HK-2 (cell line): ENCODE measurements around the gene KCNC1.

Source experiments
- DNase-seq: peaks from one replicate; pipeline ENCODE4 v3.0.0-alpha.2; 2018; ENCODE audit not compliant: unreplicated experiment

KCNC1 gene

DNA sequence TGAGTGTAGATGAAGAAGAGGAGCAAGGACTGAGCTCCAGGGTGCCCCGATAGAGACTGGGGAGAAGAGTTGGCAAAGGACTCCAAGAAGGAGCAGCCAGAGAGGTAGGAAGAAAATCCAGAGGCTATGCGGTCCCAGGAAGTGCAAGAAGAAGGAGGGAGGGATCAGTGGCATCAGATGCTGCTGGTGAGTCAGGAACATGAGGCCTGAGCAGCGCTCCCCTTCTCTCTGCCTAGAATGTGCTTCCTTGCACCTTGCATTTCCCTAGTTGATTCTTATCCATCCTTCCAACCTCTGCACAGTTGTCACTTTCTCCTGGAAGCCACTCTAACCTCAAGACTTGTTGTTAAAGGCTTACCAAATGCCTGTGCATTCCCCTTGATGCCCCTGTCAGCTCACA lies 21.3 kb downstream of the KCNC1 start:
- DNase-seq: no peak

DNA sequence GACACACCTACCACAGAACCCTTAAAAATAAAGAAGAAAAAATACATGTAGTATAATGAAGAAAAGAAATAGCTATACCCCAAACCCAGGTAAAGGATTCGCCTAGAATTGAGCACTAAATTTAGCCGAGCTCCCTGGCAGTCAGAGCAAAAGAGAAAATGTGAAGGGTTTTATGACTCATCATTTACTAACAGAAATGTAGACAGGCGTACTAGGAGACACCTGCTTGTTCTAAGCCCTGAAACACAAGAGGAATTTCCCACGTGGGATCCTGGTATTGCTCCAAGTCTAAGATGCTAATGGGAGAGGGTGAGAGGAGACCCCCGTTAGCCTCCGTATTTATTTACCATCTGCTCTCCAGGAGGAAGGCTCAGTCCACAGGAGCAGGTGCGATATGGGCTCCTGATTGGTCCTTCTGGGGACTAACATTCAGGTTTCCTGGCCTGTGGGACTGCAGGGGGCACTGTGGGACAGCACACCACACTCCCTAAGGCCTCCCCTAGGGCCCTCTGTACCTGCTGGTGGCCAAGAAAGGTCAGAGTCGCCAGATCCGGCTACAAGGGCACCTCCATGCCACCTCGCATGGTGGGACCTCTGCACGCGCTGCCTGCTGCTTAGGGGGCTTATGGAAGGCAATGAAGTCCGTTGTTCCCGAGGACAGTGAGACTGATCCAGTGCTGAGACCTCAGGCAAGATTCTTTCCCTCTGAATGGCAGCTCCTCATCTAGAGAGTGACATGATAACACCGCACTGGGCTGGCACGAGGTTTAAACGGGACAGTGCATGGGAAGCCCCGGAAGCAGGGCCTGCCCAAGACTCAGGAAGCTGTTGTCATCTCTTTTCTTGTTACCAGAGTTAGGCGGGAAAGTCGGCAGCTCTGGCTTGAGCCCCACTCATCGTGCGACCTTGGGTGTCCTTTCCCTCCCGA lies 25.8 kb downstream of the KCNC1 start:
- DNase-seq: peak; percentile 21

GRCh38 chr11:17762309-17762974 lies 27.9 kb downstream of the KCNC1 start:
- DNase-seq: no peak

DNA sequence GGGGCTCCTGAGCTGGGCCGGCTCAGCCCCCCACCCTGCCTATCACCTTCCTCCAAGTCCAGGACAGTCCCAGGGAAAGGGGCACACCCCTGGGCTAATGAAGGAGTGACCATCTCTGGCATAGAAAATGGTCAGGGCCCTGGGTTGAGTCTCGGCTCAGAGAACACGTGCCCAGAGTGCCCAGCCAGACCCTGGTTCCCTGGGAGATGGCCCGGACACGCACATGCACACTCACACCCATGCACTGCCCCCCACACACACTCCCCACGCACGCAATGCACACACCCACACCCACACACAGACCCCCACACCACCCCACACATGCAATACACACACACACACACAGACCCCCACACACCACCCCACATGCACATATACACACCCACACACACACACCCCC lies 28.7 kb downstream of the KCNC1 start:
- no peak for DNase-seq

DNA sequence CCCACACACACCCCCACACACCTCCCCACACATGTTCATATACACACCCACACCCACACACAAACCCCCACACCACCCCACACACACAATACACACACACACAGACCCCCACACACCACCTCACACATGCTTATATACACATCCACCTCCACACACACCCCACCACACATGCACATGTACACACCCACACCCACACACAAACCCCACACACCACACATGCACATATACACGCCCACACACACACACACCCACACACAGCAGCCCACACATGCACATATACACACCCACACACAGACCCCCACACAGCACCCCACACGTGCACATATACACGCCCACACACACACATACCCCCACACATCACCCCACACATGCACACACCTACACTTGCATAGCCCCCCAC lies 29.1 kb downstream of the KCNC1 start:
- DNase-seq: no peak

GRCh38 chr11:17764446-17765218 lies 30.1 kb downstream of the KCNC1 start:
- no peak for DNase-seq

- DNase-seq: no peak
Observed at GRCh38 chr11:17765356-17766072, 30.9 kb downstream of the KCNC1 start.

DNA sequence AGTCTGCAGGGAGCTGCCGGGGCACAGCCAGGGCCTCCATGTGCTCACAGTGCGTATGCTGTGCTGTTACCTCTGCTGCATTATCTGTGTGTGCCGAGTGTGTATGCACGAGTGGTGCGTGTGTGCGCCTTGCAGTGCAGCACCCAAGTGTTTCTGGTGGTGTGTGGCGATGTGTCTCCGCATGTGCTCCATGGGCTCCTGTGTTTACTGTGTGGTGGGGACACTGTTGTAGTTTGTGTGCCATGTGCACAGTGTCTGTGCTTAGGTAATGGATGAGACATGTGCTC lies 31.4 kb downstream of the KCNC1 start:
- no peak for DNase-seq

DNA sequence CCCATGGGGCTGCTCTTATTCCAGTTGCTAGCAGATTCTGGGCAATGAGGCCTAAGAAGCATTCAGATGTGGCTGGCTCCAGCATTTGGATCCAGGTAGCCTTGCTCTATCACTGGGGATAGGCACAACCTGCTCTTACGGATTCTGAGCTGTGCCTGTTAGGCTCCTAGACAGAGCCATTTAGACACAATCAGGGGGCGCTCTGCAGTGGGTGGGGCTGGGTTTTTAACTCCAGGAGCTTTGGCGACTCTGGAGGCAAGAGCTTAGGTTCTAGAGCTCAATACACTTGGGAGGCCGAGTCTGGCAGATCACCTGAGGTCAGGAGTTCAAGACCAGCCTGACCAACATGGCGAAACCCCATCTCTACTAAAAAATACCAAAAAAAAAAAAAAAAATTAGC lies 32.0 kb downstream of the KCNC1 start:
- DNase-seq: no peak

- DNase-seq: no peak
Observed at GRCh38 chr11:17767301-17767885, 32.8 kb downstream of the KCNC1 start.

DNA sequence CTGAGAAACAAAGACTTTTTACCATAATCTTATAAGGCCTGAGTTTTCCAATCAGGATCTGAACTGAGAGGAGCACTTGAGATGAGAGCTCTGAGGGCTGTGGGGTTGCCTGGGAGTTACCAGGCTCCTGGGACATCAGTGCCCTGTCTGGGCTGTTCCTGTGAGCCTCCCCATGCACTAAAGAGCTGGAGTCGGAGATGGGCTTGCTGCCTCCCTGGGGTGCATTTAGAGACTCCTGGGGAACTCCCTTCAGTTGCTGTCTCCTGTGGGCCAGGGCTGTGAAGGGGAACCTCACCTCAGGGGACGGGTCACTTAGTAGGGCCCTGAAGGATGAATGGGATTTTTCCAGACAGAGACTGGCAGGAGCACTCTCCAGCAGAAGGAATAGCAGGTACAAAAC lies 33.3 kb downstream of the KCNC1 start:
- no peak for DNase-seq

DNA sequence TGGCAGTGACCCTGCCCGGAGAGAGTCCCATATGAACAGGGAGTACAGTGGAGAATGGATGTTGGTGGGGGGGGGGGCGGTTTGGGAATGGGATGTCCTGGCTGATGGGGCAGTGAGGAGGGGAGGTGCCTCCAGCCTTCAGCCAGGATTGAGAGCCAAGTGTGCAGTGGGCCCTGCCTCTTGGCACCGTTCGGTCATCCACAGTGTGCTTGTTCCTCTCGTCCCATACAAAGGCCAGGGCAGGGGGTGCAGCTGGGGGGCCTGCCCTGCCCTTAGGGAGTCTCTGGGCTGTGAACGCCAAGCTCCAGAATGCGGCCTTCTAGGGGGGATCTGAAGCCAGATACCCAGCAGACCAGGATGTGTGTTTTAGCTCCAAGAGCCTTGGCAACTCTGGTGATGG lies 34.0 kb downstream of the KCNC1 start:
- no peak for DNase-seq

- DNase-seq: no peak
Observed at GRCh38 chr11:17769218-17769617, 34.6 kb downstream of the KCNC1 start.

DNA sequence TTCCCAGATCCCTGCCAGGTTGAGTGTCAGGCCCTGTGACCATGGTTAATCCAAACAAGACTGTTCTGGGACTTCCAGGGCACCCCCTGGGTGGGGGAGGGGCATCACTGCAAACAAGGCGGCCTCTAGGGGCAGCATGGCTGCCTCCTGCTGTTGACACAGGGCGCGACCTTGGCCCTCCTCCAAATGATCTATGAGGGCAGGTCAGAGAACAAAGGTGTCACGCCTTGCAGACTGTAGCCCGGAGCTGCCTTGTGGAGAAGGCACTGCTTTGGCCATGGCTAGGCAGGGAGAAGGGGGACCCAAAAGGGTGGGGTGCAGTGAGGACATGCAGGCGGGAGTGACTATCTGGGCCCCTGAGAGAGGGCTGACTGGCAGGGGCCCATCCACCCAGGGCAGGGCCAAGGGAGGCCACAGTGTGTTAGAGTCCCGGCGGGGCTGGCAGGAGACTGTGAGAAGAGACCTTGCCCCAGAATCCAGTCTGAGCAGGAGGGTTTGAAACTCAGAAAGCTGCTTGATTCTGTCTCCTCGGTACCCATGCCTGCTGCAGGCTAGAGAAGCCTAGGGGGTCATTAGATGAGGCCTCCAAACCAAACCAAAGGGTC lies 35.6 kb downstream of the KCNC1 start:
- DNase-seq: no peak

DNA sequence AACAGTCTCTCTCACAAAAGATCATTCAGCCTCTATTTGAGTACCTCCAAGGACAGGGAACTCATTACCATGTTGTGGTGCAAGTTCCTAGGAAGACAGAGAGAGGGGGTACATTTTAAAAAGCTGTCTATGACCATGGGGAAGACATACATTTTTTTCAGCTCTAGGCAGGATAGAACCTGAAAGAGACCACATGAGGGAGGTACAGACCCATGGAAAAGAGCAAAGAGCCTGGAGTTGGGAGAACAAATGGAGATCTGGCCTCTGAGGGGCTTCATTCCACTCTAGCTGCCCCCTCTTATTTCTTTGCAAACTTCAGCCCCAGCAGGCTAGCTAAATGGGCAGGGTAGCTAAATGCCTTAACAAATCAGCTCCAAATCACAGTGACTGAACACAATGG lies 36.3 kb downstream of the KCNC1 start:
- DNase-seq: no peak

GRCh38 chr11:17771415-17771814 lies 36.8 kb downstream of the KCNC1 start:
- DNase-seq: no peak

DNA sequence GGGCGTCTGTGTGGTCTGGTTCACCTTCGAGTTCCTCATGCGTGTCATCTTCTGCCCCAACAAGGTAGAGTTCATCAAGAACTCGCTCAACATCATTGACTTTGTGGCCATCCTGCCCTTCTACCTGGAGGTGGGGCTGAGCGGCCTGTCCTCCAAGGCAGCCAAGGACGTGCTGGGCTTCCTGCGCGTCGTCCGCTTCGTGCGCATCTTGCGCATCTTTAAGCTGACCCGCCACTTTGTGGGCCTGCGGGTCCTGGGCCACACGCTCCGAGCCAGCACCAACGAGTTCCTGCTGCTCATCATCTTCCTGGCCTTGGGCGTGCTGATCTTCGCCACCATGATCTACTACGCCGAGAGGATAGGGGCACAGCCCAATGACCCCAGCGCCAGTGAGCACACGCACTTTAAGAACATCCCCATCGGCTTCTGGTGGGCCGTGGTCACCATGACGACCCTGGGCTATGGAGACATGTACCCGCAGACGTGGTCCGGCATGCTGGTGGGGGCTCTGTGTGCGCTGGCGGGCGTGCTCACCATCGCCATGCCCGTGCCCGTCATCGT lies 37.3 kb downstream of the KCNC1 start:
- DNase-seq: no peak

GRCh38 chr11:17772704-17773600 lies 38.4 kb downstream of the KCNC1 start:
- no peak for DNase-seq

- no peak for DNase-seq
Observed at GRCh38 chr11:17773674-17774073, 39.1 kb downstream of the KCNC1 start.
